ENCODE results near the gene FURIN.
"Not testable (repeated sequence)": the region's sequence is repeated elsewhere in the genome, so short reads cannot be mapped to it uniquely, and the experiment has no call there.

FURIN gene

DNA sequence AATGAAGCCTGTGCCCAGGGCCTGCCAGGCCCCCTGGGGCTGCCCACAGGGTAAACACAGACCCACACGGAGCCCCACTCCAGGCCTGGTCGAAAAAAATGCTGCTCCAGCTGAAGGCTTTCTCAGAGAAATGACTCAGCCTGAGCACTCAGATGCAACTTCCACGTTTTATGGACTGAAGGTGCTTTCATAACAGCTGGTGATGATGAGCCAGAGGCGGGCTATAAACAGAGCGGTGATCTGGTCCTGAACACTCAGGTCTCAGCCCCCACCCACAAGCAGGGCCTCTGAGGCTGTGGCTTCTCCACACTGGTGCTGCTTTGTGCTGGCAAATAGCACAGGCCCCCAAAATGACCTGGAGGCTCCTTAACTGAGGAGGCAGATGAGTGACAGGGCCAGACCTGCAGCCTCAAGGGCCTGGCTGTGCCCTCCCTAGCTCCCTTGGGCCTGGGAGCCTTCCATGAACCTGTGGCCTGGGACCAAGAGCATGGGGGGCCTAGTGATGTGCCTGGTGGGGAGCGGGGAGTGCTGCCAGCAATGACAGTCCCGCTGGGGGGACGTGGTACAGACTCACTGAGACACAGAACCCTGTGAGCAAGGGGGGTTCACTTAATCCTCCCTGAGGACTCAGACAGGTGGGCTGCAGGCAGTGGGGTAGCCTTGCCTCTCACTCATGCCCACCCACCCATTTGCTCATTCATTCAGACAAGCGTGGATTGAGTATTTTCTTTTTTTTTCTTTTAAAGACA is 23.0 kb upstream of the FURIN start:
- DNase-seq, result peak; percentile 69

DNA sequence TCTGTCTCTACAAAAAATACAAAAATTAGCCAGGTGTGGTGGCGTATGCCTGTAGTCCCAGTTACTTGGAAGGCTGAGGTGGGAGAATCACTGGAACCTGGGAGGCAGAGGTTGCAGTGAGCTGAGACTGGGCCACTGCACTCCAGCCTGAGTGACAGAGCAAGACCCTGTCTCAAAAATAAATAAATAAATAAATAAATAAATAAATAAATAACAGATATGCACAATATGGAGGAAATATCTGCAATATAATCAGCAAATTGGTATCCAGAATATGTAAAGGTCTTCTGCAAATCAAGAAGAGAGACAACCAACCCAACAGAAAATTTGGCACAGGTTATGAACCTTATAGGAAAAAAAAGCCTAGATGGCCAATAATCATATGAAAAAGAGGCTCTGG is 19.0 kb upstream of the FURIN start:
- DNase-seq, result not testable (repeated sequence)

DNA sequence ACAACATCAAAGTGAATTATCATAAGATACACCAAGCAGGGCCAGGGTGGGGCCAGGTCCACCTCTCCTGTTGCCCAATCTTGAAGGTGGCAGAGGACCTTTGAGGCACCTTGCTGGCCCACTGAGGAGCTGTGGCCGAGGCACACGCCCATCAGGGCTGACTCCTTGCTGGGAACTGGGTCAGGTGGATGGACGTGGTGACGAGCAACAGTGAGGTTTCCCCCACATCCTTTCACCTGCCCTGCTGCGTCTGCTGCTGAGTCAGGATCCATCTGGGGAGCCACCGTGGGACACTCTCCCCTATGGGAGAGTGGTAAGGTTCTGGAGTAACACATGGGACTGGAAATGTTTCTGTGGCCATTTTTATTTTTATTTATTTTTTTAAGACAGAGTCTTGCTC is 17.3 kb upstream of the FURIN start:
- no peak for DNase-seq

DNA sequence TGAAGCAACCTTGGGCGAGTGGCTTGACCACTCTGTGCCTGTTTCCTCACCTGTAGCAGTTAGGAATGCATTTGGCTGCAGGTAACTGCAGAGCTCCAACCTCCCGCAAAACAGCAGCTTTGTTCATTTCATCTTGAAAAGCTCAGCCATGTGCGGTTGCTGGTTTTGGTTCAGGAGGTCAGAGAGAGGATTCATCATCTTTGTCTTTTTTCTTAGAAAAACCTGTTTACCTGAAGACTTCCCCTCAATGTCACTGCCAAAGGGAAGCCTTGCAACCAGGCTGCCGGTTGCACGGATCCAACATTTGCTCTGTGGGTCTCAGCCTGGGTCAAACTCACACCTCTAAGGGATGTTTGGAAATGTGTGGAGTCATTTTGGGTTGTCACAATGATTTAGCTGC is 16.4 kb upstream of the FURIN start:
- no peak for DNase-seq

DNA sequence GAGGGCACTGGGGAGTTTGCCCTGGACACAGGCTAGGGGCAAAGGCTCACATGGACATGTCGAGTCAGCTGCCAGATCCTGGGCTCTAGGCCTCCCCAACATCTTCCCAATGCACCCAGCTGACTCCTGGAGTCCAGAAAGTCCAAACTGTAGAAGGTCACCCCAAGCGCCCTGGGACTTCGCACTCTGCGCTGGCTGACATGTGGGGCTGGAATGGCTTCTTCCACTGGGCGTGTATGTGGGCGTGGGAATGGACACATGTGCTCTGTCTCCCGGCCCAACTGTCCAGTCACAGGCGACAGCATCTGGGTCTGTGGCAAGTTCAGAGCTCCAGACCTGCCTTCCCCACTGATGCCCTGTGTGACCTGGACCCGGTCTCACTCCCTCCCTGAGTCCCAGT is 13.2 kb upstream of the FURIN start:
- DNase-seq, result no peak

DNA sequence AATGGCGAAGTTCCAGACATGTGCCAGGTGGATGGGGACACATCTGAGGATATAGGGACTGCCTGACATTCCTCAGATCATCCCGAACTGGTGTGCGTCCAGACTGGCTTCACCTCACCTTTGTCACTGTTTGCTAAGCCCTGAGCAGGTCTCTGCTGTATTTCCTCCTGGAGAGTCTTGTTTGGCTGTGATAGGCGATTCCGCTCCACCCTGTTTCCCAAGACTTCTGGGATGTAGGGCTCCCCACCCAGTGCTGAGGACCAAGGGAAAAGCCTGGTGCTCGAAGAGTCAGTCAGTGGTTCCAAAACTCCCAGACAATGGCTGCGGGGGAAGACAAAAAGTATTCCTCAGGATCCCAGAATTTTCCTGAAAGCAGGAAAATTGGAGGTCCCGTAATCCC is 11.1 kb upstream of the FURIN start:
- DNase-seq, result no peak

DNA sequence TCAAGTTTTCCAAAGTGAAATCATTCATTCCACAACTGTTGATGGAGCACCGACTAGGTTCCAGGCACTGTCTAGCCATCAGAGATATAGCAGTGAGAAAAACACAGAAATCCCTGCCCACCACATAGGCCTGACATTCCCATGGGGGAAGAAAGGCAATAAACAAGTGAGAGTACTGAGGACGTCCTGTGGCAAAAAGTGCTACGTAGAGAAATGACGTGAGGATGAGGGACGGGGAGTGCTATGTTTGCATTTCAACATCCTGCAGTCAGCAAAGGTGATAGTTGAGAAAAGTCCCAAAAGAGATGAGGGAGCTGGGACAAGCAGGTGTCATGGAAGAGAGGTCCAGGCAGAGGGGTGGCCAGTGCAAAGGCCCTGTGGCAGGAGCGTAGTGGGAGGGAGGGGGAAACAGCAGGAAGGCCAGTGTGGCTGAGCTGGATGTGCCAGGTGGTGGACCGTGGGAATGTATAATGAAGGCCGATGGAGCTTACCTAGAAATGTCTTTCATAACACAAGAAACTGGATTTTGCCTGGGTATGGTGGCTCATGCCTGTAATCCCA is 10.4 kb upstream of the FURIN start:
- DNase-seq, result no peak

DNA sequence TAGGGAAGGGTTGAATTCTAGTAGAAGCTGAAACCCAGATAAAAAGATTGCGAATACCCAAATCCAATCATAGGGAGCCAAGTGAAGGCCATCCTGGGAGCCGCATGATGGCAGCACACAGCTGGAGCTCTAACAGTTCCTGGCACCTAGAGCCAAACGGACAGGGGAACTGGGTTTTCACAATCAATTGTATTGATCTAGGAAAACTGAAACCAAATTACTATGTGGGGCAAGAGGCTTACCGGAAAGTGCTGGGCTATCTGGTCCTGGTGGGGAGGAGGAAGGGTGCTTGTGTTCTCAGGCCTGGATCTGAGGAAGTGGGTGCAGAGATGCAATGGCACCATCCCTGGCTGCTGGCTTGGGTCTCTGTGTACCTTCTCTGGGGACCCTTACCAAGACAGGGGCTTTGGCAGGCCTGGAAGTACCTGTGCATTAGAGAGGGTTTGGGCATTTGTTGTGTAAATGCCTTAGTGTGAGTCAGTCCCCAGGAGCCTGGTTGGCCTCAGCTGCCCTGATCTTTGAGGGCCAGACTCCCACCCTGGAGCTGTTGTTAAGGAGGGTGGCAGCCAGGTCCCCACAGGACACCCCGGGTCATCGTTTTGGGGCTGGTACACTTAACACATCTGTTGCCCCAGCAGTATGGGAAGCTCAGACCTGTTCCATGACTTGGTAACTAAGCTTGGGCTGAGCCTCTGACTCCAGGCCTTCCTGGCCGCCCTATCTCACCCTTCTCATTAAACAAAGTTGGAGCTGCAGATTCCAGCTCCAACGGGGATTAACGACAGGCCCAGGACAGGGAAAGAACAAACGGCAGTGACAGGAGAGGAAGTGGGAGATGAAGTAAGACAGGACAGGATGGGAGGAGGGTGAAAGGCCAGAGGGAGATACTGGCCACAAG is 8.9 kb upstream of the FURIN start:
- no peak for DNase-seq

DNA sequence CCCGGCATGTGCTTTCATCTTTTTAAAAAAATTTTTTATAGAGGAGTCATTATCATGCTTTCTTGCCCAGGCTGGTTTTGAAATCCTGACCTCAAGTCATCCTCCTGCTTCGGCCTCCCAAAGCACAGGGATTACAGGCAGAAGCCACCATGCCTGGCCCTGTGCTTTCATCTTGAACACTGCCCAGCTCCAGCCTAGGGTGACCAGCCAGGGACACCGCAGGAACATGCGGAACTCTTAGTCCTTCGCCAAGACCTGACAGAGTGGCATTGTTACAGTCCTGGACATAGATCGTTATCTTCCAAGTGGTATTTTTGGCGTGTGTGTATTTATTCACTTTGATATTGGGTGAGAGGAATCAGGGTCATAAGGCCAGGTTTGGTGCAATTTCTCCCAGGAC is 7.9 kb upstream of the FURIN start:
- no peak for DNase-seq

DNA sequence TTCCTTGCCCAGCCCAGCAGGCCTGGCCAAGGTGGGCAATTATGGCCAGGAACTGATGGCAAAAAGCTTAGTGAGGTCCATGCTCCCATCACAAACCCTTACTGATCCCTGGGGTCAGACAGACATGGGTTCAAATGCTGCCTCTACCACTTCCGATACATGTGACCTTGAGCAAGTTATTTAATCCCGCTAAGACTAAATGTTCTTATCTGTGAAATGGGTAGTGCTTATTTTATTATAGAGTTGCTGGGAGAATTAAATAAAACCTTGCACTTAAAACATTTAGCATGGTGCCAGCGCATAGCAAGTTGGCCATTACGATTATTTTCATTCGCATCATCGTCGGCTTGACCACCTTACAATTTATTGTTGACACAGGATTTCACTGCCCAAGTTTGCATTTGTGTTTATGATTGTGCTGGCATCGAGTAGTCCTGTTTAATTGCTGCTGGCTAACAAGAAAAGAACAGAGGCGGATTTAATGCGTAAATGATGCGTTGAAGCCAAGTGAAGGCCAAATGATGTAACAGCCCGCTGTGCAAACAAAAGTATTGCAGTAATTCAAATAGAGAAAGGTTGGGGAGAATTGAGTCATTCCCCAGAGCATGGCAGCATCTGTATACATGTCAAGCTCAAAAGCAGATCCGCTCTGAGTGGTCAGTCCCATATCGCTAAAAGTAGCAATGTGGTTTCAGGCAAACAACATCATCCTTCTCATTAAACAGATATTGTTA is 7.3 kb upstream of the FURIN start:
- no peak for DNase-seq

DNA sequence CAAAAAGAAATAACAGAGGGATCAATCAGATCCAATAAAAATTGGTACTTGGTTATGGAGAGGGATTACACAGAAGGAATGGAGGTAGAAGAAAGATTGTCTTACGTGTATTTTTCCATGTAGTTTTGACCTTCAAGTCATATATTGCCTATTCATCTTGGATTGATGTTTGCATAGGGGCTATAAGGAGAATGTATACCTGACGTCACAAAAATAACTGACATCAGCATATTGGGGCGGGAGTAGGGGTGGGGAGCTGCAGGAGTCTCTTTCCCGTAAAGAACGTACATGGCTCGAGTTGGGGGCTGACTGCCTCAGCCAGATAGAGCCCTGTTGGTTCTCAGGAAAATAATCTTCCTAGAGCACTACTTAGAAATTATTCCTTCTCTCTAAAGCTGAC is 5.9 kb upstream of the FURIN start:
- no peak for DNase-seq

DNA sequence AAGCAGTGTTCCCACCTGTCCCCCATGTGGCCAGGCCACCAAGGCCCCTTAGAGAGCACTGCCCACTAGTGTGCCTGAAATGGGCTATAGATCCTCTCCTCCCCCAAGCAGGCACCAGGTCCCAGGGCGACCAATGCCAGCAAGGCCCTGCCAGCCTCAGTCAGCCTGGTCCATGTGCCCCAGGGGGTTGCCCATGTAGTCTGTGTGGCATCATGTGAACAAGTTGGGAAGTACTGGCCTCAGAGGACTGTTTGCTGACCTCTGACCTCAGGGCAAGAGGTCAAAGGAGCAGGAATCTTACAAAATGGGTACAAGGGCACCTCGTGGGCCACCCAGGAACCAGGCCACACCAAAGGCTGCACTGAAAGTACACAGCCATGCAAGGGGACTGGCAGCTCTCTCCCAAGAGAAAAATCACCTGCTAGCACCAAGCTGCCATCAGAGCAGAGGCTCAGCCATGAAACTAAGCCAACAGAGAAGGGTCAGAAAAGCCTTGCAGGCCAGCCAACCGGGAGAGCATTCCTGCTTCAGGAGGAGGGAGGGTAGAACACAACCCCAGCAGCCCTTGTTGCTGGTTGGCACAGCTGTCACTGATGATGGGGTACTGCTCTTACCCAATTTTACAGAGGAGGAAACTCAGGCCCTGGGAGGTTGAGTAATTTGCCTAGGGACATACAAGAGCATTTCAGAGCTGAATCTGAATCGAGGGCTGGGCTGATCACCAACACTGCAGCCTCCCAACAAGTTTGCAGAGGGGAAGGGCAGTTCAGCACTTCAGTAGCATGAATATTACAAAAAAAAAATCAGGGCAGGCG is 5.2 kb upstream of the FURIN start:
- peak; percentile 53 for DNase-seq

DNA sequence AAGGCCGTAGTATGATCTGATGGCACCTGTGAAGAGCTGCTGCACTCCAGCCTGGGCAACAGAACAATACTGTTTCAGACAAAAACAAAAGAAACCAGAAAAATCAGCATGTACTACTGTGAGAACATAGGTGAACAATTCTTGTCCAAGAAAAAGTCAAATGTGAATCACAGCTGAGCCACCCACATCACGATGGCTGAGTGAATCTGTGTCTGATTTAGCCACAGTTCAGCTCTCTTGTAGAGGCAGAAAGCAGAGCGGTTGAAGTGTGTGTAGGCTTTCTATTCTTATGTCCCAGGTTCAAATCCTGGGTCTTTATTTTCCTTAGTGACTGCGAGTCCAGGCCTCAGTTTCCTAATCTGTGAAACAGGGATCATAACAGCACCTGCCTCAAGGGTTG is 4.4 kb upstream of the FURIN start:
- no peak for DNase-seq

DNA sequence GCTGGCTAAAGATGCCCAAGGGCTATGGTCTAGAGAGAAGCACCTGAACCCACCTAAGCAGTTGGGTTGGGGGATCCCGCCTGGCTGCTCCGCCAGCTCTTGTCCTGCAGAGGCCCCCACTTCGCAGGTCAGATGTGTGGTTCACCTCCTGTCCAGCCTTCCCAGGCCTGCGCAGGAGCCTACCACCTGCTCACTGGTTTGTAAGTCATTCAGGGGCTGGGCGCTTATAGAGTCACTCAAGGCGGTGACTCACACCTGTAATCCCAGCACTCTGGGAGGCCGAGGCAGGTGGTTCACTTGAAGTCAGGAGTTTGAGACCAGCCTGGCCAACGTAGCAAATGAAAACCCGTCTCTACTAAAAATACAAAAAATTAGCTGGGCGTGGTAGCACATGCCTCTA is 3.9 kb upstream of the FURIN start:
- DNase-seq, result no peak

DNA sequence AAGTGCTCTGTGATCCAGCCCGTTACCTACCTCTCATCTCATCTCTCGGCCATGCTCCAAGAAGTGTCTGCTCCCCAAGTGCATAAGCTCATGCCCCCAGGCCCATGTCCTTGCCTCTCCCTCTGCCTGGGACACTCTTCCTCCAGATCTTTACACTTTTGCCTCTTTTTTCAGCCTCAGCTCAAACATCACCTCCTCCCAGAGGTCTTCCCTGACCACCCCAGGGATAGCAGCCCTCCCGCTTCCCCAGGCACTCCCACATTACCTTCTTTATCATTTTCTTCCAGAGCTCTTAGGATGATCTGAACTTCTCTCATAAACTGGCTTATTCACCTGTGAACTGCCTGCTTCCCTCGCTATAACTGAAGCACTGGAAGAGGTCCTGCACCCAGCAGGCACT is 2.7 kb upstream of the FURIN start:
- no peak for DNase-seq

DNA sequence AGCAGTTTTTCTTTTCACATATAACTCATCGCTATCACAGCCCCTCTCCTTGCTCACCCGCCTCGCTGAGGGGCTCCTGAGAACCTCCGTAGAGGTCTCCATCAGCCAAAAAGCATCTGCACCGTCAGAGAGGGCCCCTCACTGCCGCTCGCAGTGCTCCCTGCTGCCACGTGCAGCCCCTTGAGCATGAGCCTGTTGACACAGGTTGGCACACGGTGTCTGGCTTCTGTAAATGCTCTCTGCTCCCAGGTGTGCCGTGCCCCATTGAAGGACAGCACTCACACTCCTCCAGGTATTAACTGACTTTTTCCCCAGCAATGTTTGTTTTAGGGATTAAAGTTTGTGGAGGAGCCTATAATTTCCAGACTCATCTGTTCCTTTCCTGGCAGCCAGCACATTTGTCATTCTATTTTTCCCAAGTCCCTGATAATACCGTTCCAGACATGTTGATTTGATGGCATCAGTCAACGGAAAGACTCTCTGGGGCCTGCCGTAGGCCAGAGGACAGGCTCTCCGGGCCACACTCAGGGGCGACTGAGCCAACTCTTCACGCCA is 2.1 kb upstream of the FURIN start:
- no peak for DNase-seq

DNA sequence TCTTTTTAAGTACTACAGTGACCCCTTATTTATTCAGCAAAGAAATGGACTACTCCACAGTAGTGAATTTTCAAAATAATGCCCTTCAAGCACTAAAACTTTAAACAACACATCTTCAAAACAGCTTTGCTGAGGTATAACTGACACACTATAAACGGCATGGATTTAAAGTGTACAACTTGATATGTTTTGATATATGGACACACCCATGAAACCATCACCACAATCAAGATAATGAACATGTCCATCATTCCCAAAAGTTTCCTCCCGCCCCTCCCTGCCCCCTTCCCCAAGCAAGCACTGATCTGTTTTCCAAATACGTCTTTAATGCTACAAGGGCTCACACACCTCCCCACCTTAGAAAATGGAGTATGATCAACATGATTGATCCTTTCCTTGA is 1.6 kb upstream of the FURIN start:
- DNase-seq, result no peak

DNA sequence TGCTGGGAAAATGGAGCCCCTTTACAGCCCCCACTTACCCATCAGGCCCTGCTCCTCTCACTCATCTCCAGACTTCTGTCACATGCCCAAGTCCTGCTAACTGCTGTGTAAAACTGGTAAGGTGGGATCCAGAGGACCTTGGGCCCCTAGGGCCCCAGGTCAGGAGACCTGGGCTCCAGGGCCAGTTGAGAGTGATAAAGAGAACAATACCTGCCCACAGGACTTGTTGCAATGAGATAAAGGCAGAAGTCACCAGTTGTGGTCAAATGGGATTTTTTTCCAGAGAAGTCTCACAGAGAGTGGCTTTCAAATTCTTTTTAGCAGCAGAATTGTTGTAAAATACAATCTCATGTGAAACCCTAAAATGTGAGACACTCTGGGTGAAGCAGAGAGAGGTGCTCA is 753 bp downstream of the FURIN start:
- DNase-seq, result no peak

DNA sequence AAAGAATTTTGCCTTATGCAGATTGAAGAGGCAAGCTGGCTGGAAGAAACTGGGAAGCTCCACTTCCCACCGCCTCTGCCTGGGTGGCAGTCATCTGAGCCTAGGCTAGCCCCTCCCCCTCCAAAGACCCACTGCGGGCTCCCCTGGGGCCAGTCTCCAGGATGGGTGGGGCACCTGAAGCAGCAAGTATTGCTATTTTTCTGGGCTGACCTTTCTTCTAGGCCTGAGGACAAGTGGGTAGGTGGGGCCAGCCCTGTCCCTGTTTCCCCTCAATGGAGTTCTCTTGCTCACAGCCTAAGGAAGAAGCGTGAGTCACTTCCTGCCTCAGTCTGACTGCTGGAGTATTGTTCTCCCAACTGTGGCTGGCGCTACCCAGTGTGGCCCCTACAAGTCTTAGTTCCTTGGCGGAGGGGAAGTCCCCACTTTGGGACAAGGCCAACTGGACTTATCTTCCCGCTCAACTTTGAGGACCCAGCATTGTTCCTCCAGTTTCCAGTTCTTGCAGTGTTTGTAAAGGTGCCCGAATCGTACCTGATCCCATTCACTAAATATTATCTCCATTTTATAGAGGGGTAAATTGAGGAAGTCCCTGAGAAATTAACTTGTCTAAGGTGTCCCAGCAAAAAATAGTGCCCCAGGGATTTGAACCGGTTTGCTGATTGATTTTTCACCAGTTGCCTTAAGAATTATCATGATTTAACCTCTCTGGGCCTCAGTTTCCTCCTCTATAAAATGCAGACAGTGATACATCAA is 1.4 kb downstream of the FURIN start:
- DNase-seq, result peak; percentile 73

DNA sequence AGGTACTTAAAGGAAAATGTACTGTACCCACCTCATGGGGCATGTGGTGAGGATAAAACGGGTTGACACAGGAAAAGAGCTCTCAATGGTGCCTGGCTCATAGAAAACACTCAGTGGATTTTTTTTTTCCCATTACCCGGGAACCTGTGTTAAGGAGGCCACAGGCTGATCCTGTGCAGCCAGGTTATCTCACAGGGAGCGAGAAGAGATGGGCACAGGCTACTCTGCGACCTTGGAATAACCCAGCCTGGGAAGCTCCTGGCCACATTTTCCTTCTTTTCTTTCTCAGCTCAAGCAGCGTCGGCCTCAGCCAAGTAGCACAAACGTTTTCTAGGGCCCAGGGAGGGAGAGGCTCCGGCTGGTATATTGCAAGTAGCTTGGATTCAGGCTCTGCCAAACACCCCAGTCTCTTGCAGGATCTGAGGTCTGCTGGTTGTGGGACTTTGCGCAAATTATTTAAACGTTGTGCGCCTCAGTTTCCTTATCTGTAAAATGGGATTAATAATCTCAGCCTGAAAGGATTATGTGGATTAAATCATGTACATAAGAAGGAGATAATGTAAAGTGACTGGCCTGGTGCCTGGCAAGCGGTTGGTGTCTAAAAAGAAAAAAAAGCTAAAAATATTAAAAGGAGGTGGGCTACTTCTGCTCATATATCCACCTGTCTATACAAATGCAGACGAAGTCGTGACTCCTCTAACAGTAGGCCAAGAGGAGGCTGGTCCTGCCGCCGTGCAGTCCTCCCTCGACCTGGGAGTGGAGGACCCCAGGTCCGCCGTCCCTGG is 2.2 kb downstream of the FURIN start:
- no peak for DNase-seq

All from CD4-positive, alpha-beta T cell treated with Interferon gamma for 1 hour (primary cell).